Measurements from ENCODE around the gene IRF7. TPM values are rescaled to one million over a fixed set of nuclear protein-coding genes. Genes with fewer than 3 reads are reported as not detected.

The IRF7 gene
- total RNA-seq, 1 experiment from 2014 or later = 15.2 TPM

DNA sequence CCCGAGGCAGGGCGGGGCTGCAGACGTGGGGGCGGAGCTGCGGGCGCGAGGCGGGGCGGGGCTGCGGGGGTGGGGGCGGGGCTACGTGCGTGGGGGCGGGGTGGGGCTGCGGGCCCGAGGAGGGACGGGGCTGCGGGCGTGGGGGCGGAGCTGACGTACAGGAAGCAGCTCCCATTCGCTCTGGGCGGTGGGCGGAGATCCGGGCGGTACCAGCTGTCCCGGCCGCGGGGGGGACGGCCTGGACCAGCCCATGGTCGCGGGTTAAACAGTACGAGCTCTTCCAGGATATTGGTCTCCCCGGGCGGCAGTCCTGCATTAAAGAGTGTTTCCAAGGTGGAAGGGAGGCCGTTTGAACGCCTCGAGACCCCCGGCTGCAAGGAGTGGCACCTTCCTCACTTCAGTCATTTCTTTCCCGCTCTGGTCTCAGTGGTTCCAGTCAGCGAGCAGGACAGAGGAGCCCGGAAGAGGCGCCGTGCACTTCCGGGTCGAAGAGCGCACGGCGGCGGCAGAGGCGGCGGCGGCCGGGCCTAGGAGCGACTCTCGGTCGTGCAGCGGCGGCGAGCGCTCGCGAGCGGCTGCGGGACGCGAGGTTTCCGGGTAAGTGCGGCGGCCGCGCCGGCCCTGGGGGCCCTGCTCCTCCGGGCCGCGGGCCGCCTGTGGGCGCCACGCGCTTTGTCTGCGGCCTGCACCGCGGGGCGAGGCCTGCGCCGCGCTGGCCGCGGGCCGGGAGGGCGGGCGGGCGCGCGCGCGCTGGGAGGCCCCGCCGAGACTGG lies 39.6 kb downstream of the IRF7 start, which contains the start of gene PHRF1:
Gene PHRF1 (plus strand): TSS at position 475 of the 773 bp plus-strand sequence. CDS start 5,043 bp downstream, outside the sequence.
- ChIA-PET RAD21 (ENCODE audit: low non-redundant PET in 1 of 2, low total read pairs in 2 of 2, uncharacterized antibody in 2 of 2, unreplicated experiment in 2 of 2) (interaction anchor here in 1 of 2 experiments (1.1 kb wide), 1 partner anchor 16 kb away, joined by 7 read pairs; no protein-coding TSS in a partner anchor), CTCF (interaction anchor here (0.8 to 1.4 kb wide), 2 partner anchors 21 to 128 kb away, joined by 4 to 5 read pairs; no protein-coding TSS in a partner anchor), POLR2A (interaction anchor here (0.7 to 1.1 kb wide), 10 partner anchors 10 to 259 kb away, joined by 3 to 8 read pairs (median 4); partner anchors contain the start of genes DEAF1, HRAS and TMEM80)
- no peaks in the 10 kb centered on the region for H3K27me3 ChIP-seq (ENCODE audit: insufficient read depth, low read length)
- peaks cover 13 to 34% of the 10 kb centered on the region in 2 experiments for H3K4me1 ChIP-seq (ENCODE audit: control insufficient read depth in 1 of 2, insufficient read depth in 2 of 2, low read length in 2 of 2)
- DNase-seq (ENCODE audit: low read depth, low spot score) = peak; percentile 88
- TF ChIP-seq EZH2phosphoT487 (IDR thresholded peaks at IDR 0.05; ENCODE audit: borderline replicate concordance) (no peak), CBX3 (IDR thresholded peaks at IDR 0.05; ENCODE audit: low read depth) (no peak), POLR2A (IDR thresholded peaks at IDR 0.05; ENCODE audit: borderline replicate concordance, extremely low read depth, insufficient read depth, insufficient read length) (peak; percentile 54), POLR2AphosphoS5 (IDR thresholded peaks at IDR 0.05; ENCODE audit: low read depth, low read length) (peak; percentile 85), RAD21 (IDR thresholded peaks at IDR 0.05; ENCODE audit: low read depth) (no peak), EZH2 (IDR thresholded peaks at IDR 0.05) (no peak), TCF7L2 (IDR thresholded peaks at IDR 0.05; ENCODE audit: borderline replicate concordance, extremely low read depth, insufficient read depth, insufficient read length) (peak; percentile 21), SIN3A (IDR thresholded peaks at IDR 0.05; ENCODE audit: low read depth) (no peak), ZFX (IDR thresholded peaks at IDR 0.05) (peak; percentile 100), ATF3 (IDR thresholded peaks at IDR 0.05) (no peak), YY1 (IDR thresholded peaks at IDR 0.05; ENCODE audit: extremely low read depth, insufficient replicate concordance, low read depth, low read length) (no peak), ZNF274 (IDR thresholded peaks at IDR 0.05; ENCODE audit: low read depth, low read length) (no peak)
- intact Hi-C loops (cut with micrococcal nuclease) = loop anchor here (2.0 kb wide), 1 partner anchor 37 kb away; no protein-coding TSS in a partner anchor
- peak within 1 kb of the TSS; percentile 98 for H3K9ac ChIP-seq (ENCODE audit: low read length)
- H3K27ac ChIP-seq (ENCODE audit: low read depth, low read length) = peak within 1 kb of the TSS; percentile 90
- no peaks in the 10 kb centered on the region for H3K9me3 ChIP-seq (ENCODE audit: control insufficient read depth in 1 of 2, insufficient read depth in 1 of 2, low read depth in 1 of 2, low read length in 2 of 2)
- peaks cover 48% of the 10 kb centered on the region for H3K79me2 ChIP-seq (ENCODE audit: insufficient read depth, low read length)
- H2AFZ ChIP-seq (ENCODE audit: low read depth, low read length, poor library complexity, severe bottlenecking) = no peak within 1 kb of the TSS
- H3K4me2 ChIP-seq (ENCODE audit: low read length) = peak within 1 kb of the TSS; percentile 98
- no peaks in the 10 kb centered on the region; the same call in 1 of the 2 replicates for H4K20me1 ChIP-seq (ENCODE audit: insufficient read depth)
- BruUV-seq (replicated peaks) = no TSS peak
- peak within 1 kb of the TSS; percentile 97 to 99 for H3K4me3 ChIP-seq (replicated peaks in 1 of 2; ENCODE audit: low read depth in 1 of 2, low read length in 2 of 2)
- peaks cover 0 to 8% of the 10 kb centered on the region in 2 experiments; a peak in 1 of 4 replicates for H3K36me3 ChIP-seq (ENCODE audit: control insufficient read depth in 1 of 2, insufficient read depth in 2 of 2, low read length in 2 of 2)
- ATAC-seq = peak; percentile 88
- no peaks in the 10 kb centered on the region for H3K9me2 ChIP-seq (ENCODE audit: insufficient read depth)
